COLO829 (cell line): ENCODE measurements around the gene VDR.
"Not testable (repeated sequence)": the region's sequence is repeated elsewhere in the genome, so short reads cannot be mapped to it uniquely, and the experiment has no call there.

ENCODE experiments used
- DNase-seq: peaks from one replicate; pipeline ENCODE4 v3.0.0; 2012; ENCODE audit warnings: low spot score

VDR gene

DNA sequence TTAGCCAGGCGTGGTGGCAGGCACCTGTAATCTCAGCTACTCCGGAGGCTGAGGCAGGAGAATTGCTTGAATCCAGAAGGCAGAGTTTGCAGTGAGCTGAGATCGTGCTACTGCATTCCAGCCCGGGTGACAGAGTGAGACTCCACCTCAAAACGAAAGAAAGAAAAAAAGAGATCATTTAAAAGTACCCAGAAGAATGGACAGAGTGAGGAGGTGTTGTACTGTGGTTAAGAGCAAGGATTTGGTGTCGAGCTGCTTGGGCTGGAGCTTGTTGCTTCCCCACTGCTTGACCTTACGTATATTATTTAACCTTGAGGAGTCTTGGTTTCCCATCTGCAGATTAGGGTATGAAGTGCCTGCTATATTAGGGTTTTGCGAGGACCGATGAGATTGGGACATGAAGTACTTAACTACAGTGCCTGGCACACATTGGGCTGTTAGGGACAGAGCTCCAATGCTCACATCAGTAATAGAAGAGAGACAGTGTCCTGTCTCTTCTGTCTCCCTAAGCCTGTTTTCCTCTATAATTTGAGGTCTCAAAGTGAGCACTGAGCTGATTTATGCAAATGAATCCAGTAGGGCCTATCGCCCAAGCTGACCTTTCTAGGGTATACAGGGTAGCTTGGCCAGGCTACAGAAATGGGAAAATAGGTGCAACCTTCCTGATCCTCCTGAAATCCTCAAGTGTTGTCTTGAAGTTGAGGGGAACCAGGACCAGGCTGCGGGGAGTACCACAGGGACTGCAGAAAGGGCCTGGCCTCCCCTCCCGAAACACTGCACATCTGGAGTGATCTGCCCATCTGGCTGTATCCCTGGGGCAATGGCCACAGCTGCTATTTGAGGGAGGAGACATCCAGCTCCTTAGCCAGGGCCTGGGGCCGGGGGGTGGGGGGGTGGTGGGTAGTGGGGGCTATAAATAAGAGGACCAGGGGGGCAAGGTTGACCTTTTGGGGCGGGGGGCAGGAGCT, 76.5 kb downstream of the VDR start:
- no peak for DNase-seq

DNA sequence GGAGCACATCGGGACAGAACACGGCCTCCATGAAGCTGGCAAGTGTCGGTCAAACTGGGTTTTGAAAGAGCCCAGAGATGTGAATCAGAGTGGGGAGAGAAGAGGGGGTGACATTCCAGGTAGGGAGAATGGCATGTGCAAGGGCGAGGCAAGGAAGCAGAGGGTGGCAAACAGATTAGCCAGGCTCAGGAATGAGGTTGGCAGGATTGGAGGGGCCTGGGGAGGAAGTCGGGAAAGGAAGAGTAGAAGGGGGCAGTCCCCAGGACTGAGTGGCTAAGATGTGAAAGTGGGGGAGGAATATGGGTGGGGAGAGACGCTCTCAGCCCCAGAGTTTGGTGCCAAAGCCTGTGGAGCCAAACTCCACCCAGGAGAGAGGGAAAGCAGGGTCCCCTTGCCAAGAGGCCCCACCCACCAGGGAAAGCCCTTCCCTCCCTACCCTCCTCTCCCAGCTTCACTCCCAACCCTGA, 79.6 kb downstream of the VDR start:
- DNase-seq = no peak

DNA sequence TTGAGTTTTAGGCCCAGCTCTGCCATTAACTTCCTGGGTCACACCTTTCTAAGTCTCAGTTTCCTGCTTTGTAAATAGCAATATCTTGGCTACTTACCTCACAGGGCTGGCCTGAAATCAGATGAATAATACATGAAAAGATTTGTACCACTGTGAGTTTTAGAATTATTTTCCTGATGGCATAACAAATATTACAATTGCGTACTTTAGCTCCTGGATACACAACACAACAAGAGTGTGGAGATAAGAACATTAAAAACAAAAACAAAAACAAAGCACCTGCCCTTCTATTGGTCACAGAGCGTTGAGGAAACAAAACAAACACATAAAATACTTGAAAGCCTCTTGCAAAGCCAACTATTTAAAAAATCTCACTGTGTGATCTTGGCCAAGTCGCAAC, 80.2 kb downstream of the VDR start:
- no peak for DNase-seq

DNA sequence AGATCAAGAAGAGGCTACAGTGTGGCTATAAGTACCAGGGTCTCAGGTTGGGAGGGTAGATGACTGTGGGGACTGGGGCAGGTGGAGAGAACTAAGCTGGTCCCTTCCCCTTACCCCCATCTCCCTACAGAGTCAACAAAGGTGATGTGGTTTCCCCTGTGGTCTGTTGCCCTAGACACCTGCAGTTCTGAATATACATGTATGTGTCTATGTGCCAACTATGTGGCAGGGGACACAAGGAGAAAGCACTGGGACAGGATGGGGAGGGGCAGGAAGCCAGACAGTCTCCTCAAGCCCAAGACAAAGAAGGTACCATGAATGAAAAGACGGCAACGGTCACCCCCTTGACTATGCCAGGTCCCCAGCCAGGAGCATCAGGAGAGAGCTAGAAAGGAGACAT, 80.6 kb downstream of the VDR start:
- DNase-seq = no peak

DNA sequence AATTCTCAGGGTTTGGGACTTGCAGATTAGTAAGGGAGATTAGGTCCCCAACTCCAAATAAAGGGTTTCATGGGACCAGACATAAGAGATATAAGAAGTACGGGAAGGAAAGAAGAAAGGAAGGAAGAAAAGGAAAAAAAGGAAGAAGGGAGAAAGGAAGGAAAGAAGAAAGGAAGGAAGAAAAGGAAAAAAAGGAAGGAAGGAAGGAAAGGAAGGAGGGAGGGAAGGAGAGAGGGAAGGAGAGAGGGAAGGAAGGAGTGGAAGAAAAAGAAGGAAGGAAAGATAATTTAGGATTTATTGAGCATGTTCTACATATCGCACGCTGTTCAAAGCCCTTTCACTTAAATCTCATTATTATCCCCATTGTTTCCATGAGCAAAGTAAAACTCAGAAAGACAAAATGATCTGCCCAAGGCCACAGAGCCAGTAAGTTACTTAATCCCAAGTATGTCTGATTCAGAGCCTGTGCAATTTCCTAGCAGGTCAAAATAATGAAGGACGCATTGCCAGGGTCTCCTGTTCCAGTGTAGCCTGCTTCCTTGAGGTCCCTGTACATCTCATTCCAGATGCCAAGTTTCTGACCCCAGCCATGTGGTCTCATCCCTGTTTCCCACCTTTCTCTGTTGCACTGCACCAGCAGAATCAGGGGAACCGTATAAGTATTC, 81.2 kb downstream of the VDR start:
- no peak for DNase-seq

DNA sequence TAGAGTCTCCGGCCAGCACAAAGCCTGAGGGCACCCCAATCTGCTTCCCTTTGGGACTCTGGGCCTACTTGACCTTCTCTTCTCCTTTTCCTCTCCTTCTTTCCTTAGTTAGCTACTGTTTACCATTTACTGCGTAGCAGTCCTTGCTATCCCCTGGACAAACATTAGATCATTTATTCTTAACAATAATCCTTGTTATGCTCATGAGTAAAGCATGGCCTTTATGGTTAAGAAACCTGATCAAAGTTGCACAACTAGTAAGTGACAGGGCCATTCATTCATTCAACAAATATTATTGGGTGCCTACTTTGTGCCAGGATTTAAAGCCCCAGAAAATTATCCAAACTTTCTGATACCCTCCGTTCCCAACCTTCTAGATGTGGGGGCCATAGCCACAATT, 81.9 kb downstream of the VDR start:
- DNase-seq = no peak

DNA sequence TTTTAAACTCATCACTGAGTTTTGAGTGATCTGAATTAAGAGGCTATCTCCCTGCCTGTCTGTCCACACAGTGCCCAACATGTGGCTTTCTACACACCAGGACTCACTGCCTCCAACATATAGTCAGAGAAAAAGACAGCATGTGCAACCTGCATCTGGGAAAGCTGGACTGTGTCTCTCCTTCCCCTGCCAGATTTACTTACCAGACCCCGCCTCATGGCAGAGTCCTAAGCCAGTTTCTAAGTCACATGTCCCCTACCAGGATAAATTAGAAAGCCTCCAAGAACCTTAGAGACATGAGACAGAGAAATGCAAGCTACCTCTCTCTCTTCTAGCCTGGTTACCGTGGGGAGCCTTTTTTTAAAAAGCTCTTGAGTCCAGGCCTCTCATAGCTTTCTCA, 82.4 kb downstream of the VDR start:
- DNase-seq = no peak

DNA sequence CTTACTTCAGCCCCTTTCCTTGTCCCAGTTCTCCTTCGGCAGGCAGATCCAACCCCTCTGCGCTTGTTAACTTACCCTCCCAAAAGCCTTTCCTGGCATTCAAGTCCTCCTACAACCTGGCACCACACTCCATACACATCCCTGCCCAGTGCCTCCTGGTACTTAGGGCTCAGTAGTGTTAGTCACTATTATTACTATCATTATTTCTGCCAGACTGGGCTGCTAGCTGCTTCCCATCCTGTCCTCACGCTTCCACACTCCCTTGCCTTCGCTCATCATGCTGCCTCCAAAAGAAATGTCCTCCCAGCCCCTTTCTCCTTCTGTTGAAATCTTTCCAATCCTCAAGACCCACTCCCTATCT, 83.5 kb downstream of the VDR start:
- DNase-seq = no peak

DNA sequence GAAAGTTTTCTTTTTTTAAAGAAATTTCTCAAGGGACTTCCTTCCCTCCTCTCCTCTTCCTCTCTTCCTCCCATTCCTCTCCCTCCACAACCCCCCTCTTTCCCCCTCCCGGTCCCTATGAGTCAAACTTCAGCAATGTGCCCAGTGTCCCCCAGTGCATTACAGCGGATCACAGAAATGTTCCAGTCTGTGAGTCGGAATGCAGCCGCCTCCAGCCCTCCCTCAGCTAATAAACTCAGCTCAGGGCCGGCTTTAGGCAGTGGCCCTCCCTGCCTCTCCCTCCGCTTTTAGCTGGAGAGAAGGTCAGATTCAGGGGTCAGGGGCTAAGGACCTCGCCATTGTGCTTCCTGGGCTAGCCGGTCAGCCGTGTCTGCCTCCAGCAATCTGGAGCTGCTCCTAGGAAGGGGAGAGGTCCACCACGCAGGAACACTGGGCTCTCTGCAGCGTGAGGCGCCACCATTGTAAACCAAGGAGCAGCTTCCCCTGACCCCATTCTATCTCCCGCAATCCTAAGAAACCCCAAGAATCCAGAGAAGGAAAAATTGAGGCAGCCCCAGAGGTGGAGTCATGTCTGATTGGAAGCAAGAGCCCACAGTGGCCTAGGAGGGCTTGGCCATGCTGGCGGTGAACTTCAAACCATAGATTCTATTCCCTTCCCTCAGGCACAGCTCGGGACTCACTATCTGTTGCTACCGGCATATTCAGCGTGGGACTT, 84.0 kb downstream of the VDR start:
- peak; percentile 95 for DNase-seq

DNA sequence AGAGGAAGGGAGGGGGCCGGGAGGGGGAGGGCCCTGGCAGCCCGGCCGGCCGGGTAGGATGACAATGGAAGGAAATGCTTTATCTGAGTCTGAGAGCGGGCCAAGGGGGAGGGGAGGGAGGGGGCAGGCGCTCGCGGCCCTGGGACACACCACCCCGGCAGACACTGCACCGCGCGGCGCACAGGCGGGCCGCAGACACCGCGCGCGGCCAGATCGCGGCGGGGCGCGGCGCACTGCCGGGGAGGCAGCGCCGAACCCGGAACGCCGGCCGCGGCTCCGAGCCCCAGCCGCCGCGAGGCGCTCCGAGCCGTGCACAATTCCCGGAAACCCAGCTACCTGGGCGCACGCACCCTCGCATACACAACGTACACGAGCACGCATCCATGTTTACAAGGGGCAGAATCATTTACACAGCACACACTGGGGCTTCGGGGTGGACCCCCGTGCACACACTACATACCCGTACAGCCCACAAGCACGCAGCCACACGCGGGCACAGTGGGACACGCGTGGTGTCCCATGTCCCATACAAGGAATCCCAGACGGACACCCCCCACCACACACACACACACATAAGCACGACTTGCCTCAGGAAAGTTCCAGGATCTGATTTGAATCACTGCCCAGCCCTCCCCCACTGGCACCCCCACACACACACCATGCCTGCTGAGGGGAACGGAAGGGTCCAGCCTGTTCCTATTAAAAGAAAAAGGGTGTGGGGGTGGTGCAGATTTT, 84.7 kb downstream of the VDR start, which contains the start of gene HDAC7:
TSS of gene HDAC7 (minus strand) at position 8 of the 735 bp plus-strand sequence. CDS start 118 bp downstream, outside the sequence.
- DNase-seq = peak; percentile 82

DNA sequence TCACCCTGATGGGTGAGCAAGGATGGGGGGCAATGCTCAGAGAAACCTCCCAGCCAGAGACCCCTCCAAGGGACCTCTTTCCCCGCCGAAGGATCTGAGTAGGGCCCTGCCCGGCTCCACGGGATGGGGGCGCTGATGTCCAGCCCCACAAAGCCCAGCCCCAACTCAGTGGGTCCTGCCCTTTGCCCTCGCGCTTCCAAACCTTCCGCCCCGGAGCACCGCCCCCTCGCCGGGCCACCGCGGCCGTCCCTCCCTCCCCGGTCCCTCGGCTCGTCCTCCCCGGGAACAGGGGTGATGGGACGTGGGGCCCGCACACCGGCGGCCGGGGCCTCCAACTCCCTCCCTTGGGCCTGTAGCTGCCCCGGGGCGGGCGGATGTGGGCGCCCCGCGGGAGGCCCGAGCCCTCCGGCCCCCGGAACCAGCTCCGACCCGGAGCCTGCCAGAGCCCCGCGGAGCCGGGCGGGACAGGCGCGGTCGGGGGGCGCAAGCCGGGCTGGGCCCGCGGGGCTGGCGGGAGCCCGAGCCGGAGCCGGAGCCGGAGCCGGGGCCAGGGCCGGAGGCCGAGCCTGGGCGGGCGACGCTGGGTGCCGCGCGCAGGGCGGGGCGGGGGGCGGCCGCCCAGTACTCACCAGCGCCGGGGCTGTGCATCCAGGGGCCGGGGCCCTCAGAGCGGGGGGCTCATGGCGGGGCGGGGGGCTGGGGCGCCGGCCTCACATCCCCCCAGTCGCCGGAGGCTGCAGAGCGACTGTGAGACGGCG, 85.5 kb downstream of the VDR start:
- DNase-seq = no peak

DNA sequence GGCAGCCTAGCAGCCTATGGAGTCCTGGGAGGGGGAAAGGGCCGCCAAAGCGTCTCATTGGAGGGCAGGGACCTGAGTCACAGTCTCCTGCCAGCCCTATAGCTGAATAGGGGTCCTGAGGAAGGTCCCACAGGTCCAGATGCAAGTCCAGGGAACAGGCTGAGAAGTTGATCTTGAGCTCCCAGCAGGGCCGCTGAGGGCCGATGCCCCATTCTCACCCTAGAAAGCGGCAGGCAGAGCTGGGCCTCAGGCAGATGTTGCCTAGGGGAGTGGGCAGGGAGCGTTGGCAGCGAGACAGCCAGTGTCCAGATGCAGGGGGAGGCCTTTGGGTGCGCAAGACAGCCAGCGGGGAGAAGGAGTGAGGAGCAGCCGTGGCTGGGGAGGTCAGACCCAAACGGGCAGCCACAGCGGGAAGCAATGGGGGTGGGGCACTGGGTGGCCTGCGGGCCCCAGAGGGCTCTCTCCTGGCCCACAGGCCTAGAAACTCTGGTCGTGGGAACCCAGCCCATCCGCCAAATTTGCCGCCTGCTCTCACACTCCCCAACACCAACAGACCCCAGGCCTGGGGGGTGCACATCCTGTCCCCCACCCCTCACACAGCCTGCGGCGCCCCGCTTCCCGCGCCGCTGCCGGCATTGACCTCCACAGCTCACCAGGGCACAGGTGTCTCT, 86.2 kb downstream of the VDR start:
- DNase-seq = no peak

DNA sequence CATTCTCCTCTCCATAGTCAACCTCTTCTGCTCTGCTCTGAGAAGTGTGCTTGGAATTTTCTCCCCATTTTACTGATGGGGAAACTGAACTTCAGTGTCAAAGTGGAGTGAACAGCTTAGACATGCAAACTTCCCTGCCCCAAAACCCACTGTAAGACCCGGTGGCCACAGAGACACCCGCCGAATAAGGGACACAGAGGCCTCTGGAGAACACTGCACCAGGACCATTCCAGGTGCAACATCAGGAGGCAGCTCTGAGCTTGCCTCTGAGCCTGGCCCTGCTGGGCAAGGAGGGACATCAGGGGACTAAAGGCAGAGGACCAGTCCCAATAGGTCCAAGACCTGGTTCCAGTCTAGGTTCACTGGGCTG, 86.8 kb downstream of the VDR start:
- no peak for DNase-seq

DNA sequence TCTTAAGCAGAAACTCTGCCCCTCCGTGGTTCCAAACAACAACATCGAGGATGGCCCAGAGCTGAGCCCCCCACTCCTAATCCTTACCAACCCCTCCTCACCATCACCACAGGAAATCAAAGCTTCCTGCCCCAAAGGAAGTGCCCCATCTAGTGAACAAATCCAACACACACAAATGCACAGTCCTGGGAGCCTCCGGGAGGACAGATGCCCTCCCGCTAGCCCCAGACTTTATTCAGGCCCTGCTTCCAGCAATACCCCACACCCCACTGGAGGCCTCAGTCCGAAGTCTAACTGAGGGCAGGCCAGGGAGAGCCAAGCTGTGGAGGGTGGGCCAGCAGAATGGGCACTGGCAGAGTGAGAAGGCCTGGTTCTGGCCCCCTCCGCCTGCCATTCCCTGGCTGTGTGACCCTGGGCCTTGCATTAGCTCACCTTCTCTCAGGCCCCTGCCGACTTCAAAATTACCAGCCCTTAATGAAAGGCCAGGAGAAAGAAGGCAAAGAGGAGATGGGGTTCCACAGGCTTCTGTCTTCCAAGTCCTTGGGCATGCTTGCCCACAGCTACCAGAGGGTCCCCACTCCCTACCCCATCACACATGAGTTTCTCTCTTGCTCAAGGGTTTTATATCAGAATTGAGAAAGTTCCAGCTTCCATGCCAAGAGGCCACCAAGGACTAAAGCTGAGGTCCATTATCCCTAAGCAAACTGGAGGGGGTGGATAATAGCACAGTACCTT, 87.4 kb downstream of the VDR start:
- no peak for DNase-seq

DNA sequence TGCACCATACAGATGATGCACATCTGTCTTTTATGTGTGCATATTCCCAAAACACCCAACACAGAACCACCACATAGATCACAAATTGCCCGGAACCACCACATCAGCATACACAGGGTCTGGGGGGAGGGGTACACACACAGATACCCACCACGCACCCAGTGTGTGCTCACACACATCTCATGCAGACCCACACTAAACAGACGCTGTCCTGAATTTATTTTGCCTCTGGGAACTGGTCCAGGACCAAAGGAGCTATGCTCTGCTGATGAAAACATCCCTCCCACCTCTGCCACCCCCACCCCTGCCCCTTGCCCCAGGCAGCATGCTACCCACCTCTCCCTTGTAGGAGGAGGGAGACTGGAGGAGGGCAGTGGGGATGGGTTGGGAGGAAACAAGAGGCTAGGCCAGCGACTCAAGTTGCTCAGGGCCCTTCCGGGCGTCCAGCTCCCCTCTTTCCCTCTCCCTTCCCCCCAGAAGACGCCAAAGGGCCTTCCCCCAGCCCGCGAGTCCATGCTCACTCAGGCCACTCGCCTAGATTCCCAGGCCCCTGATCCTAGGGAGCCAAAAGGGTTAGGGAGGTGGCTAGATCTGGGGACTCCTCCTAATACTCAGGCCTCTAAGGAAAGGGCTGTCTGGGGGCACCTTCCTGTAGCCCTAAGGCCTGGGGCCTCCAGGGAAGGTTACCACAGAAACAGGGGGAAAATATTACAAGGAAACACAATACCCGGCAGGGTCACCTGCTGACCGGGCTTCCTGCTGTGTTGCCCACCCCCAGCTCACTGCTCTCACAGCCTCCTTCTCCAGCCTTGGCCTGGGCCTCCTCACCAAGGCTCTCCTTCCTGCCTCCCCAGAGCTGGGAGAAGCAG, 88.2 kb downstream of the VDR start:
- no peak for DNase-seq

DNA sequence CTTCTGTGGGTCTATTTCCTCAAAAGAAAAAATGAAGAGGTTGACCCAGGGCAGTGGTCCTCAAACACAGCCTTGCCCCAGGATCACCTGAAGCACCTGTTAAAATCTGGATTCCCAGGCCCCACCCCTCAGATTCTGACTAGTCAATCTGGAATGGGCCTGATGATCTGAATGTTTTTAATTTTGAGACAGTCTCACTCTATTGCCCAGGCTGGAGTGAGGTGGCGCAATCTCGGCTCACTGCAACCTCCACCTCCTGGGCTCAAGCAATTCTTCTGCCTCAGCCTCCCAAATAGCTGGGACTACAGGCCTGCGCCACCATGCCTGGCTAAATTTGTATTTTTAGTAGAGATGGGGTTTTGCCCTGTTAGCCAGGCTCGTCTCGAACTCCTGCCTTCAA, 89.3 kb downstream of the VDR start:
- DNase-seq = not testable (repeated sequence)

DNA sequence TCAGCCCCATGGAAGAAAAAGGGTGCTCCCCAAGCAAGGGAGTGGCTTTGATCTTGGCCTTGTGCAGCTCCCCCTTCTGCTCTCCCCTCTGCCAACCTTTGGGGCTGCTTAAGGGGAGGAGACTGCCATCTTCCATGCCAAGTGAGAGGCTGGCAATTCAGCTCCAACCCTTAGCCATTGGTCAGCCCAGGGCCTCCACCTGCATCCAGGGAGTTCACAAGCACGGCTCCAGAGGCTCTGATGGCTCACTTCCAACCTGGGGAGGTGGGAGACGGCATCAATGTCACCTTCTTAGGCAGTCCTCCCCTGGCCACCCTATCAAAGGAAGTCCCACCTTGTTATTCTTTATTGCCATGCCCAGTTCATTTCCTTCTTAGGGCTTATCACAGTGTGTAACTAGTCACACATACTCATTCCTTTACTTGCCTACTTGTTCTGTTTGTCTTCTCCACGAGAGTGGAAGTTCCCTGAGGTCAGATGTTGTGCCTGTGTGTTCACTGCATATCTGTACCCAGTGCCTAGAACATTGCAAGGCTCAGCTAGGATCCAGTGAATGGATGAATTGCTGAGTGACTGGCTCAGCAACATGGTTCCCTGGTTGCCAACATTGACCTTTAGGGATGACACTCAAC, 90.1 kb downstream of the VDR start:
- DNase-seq = no peak

DNA sequence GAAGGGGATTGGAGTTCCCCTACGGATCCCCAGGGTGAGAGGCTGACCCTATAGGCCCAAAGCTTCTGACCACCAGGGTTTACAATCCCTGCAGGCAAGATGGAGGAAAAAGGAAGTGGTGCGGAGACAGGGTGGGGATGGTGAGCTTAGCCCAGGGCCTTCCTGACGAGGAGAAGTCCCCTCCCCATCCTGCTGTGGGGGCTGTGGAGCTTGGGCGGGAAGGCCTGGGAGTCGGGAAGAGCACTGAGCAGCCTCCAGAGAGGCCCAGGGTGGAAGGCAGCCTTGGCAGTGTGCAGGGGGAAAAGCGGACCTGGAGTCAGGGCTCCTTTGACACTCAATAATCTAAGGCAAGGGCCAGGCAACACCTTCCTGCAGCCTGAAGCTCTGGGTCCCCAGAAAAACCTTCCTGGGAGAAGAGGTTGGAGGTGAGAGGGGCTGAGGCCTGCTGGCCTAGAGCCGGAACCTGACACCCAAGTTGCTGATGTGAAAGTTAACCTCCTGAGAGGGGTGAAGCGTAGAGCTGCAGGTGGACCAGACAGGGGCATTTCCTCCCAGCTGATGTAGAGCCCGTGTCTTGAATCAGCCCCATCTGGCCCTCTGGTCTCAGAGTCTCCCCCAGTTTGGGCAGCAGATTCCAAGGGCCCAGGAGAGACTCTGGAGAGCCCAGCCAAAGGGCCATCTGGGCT, 91.1 kb downstream of the VDR start:
- DNase-seq = no peak
